H4 (cell line): ENCODE results near the gene NADK2. TPM values are rescaled to one million over a fixed set of nuclear protein-coding genes. Genes with fewer than 3 reads are reported as not detected.

ENCODE experiments used
- DNase-seq: peaks from one replicate; pipeline ENCODE4 v3.0.0-alpha.2; 2015; ENCODE audit warnings: low spot score
- total RNA-seq: library from RNA; depleted of rRNA; stranded (reverse); fragments of >200 nt; shearing (Covaris generic); gene quantifications from 2 replicates; pipeline ENCODE4 v1.2.3, GENCODE V29; 2014

NADK2 gene
- total RNA-seq, 1 experiment from 2014 or later = 30.4 TPM

DNA sequence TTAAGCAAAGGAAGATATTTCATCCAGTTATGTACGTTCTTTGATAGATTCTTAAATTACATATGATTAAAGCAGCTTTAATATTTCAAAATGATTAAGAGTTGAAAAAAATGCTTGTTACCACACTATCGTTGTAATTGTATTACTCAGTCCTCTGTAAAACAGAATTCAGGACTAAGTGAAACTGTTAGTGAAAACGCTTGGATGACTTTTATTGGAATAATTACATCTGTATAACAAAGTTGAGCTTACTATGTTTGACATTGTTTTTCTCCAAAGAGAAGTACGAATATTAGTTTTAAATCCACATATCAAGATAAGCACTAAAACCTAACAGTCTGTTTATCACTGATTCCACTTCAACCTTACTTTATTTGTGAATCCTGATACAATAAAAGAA, 8.7 kb upstream of the NADK2 start:
- DNase-seq = no peak

DNA sequence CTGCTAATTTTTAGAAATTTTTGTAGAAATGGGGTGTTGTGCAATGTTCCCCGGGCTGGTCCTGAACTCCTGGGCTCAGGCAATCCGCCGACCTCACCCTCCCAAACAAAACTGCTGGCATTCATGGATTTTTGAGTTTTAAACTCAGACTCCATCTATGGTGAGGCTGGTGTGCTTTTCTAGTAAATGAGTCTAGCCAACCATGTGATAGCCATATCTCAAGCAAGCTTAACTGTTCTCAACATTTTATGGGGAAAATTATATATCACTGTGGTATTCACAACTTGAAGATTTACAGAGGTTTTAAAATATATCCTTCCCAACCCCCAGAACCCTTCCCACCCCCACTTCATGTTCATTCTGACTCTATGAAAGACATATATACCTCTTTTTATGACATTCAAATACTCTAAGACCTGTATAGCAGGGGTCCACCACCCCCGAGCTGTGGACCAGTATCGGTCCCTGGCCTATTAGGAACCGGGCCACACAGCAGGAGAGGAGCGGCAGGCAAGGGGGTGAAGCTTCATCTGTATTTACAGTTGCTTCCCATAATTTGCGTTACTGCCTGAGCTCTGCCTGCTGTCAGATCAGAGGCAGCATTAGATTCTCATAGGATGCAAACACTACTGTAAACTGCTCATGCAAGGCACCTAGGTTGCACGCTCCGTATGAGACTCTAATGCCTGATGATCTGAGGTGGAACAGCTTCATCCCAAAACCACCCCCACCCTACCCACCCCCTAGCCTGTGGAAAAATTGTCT, 4.5 kb upstream of the NADK2 start:
- no peak for DNase-seq

DNA sequence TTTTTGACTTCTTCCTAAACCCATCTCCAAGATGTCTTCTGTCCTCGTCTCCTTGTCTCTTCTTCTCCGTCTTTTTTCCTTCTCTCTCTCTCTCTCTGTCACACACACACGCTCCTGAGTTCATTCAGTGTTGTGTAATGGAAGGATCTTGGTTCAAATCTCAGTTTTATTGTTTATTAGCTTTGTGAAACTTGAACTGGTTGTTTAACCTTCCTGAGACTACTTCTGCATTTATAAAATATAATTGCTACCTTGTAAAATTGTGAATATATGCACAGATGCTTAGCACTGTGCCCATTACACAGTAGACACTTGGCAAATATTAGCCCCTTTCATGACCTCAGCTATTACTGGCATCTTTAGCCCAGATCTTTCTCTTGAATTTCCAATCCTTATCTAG, 2.4 kb upstream of the NADK2 start:
- no peak for DNase-seq

DNA sequence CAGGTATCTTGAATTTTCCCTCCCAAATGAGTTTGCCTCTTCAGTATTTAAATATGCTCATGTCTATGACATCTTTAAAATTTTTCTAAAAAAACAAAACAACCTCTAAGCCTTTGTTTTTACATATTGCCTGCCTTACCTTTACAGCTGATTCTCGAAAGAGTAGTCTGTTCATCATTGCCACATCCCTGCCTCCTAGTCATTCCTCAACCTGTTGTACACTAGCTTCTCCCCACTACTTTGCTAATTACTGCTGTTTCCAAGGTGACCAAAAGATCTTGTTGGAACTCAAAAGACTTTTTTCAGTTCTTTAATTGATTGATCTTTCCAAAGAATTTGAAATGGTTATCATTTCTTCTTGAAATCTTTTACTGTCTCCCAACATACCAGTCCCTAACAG, 1.9 kb upstream of the NADK2 start:
- no peak for DNase-seq

DNA sequence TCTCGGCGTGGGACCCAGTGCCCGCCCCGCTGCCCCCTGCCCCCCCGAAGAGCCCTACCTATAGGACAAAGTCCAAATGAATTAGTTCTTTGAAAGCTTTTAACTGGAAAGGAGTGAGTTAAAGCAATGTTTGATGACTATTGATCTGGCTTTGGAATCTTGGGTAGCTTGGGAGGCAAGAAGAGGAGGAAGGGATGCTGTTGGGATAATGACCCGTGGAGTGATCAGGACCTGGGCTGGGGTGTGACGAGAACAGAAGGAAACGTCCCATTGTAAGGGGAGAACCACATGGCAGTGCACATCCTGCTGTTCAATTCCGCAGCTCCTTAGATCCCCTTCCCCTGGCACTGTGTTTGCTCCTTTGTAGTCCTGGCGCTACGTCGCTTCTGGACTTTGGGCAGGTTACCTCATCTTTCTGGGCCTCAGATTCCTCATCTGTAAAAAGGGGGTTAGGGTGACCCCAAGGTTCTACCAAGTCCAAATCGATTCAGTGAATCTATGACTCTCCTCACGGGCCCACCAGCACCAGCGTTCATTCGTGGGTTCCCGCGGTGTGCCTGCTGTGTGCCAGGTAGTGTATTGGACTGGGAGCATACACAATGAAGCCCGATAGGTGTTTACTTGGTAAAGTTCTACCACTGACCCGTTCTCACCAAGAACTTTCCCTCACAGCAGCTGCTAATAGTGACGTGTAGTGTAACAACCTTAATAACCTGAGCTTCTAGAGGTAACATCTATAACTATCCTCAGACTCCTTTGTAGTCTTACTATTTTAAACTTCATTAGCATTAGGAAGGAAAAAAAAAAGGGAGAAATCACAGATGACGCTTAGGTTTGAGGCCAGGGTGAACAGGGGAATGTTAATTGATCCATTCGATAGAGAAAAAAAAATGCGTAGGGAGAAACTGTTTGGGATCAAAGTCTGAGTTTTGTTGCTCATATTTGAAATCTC, 1.1 kb upstream of the NADK2 start:
- DNase-seq = no peak

DNA sequence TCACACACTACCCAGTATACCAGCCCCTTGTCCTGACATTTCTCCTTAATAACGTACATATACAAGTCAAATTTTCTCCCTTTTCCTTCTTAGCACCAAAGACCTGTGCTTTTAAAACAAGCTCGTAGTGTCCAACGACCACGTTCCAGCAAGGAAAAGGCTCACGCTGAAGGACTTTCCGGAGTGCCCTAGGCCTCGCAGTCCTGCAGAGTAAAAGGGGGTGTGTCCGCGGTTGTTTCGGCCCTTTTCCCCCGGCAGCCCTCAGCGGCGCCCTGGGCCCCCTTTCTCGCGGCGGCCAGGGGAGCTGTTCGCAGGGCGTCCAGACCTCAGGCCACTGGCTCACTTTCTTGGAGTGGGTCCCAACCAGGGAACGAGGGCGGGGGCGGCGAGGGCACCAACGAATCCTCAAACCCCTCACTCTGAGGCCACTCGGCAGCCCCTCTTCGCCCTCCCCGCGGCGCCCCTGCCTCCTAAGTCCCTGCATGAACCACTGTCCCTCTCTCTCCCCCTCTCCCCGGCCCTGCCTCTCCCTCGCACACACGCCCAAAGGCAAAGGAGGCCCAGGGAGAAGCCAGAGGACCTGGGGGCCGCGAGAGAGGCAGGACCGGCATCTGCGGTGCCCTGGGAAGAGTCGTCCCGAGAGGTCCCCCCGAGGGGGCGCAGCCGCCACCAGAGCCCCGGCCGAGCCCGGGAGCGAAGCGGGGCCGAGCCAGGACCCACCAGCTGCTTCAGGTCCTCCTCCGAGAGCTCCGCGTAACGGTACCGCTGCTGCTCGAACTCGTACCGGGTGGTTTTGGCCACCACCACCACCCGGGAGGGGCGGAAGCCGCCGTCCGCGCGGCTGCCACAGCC, 720 bp downstream of the NADK2 start:
- DNase-seq = peak; percentile 48

DNA sequence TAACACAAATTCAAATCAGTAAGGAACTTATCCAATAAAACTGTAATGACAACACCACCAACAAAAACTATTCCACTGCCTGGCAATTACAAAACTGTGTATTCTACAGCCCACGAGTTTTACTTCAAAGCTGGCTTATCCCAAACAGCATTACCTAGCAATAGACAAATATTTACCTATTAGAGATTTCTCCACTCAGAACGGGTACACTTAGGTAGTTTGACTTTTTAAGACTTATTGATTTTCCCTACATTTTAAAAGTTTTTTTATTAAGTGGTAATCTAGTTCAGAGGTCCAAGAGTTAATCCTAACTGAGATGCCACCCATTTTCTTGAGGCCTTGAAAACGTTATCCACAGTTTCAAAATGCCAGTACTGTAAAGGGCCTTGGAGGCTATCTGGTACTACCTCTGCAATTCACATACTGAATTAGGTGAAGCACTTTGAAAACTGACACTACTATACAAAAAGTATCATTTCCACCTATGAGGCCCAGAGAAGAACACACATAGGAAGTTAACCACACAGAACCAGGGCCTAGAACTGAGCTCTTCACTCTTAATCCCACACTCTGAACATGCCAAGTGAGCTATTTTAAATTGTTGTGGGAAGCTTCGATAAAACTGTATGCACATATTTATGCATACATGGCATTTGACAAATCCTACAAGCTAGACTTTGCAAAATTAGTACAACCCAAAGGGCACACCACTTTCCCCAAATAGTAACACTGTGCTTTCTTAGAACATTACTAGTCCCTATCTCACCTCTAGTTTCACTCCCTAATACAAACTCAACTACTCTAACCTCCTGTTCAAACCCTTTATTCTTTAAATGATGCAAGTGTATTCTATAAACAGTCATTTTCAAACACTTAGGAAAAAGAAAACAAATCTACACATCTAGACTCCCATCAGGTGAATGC, 2.1 kb downstream of the NADK2 start:
- no peak for DNase-seq

DNA sequence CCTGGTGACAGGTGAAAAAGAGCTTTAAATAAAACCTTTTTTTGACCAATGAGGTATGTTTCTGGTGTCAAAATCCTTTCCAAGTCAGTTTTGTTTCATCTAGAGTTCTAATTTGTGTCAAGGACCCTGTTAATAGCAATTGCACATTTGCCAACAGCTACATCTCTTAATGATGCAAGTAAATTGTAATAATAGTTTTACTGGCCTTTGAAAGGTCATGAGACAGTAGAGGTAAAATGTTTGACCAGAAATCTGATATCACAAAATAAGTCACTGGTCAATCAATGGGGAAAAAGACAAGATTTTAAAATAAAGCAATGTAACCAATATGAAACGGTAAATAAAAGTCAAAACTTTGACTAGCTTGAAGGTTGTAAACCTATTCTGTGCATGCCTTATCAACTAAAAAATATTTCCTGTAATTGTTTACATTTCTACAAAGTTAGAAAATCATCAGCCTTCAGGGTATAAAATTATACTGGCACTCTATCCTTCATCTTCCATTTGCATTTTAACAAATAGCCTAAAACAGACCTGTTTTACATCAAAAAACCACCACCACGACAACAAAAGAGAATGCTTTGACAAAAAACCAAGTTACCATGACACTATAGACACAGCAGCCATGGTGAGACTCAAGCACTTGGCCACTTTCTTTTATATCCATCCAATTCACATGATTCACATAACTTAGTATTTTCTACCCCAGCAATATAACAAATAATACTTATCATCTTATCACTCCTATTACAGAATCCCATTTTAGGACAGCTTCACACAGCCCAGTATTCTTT, 3.0 kb downstream of the NADK2 start:
- no peak for DNase-seq

DNA sequence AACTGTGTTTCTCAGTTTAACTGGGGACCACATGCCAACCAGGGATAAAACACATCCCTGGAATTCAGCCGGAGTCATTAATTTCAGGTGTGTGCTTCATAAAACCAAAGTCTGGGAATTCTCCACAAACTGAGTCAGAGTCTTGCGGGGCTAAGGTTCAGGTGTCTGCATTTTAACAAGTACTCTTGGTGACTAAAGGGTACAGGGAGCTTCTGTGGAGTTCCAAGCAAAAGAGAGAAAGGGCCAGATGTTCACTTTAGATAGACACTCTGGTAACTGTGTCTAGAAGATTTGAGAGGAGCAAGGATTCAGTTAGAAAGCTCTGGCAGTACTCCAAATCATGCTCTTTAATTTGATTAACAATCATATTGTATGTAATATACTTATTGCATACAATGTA, 4.0 kb downstream of the NADK2 start:
- DNase-seq = no peak

DNA sequence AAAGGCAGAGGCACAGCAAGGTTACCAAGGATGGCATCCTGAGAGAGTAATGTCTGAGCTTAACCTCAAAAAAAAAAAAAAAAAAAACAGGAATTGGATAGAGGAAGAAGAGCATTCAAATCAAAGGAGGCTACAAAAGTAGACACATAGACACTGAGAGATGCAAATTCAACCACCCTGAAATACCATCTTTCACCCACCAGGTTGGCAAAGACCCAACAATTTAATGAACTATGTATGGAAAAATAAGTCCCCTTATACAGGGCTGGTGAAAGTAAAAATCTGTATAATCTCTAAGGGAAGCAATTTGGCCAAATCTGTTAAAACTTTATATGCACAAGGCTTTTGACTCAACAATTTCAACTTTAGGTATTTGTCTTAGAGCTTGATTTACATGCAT, 4.9 kb downstream of the NADK2 start:
- DNase-seq = no peak

DNA sequence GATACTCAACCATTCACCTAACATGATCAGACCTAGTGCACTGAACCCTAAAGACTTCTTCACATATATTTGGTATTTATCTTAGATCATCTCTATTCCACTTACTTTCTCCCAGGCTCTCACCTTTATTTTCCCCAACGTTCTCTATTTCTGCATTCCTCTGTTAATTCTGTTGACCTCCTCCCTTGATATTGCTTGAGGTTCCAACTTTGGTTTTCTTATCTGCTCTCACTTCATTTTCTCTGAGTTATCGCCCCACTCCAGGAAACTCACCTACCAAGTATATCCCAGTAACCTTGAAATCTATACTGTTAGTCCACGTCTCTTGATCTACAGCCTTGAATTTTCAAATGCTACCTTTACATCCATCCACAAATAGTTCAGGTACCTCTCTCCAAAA, 9.2 kb downstream of the NADK2 start:
- no peak for DNase-seq

DNA sequence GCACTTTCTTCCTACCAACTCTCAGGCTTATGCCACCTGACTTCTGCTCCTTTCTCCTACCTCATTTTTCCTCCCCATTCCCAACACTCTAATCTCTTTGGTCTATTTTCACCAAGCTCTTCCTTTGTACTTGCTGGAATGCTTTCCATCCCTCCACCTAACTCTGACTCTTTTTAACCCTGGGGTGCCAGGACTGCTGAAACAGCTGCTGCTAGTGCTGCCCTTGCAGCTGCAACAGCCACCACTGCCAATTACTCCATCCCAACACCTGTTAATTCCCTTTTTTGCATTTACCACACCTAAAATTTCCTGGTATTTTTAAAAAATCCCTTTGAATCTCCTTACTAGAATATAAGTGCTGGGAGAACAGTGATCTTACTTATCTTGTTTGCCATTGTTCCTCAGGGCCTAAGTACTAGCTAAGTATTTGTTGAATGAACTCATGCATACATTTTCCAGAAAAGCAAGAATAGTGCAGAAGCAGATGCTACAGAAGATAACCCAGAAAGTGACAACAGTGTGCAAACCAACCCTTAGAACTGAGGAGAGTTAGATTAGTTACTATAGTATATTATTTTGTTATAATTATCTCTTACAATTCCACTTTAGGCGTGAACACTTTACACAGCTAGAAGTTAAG, 11.5 kb downstream of the NADK2 start:
- no peak for DNase-seq

DNA sequence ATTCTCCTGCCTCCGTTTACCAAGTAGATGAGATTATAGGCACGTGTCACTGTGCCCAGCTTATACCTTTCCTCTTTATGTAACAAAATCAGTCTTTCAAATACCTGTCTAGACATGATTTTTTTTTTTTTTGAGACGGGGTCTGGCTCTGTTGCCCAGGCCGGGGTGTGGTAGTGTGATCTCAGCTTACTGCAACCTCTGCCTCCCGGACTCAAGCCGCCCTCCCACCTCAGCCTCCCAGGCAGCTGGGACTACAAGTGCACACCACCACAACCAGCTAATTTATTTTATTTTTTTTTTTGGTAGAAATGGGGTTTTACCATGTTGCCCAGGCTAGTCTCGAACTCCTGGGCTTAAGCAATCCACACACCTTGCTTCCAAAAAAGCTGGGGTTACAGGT, 13.2 kb downstream of the NADK2 start:
- no peak for DNase-seq

DNA sequence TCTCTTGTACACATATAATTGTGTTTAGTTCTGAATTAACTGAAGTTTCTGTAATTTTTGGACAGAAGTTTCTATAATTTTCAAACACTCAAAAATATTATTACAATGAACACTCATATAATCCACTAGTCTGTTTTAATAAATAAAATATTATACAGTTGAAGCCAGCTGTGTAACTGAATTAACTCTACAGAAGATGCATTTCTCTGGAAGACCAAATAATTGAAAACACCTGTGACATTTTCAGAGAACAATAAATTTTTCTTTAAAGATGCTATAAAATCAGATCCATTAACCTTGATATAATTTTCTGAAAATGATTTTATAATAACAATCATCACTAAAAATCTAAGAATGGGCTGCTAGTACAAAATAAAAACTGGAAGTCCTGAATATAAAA, 14.7 kb downstream of the NADK2 start:
- DNase-seq = no peak

DNA sequence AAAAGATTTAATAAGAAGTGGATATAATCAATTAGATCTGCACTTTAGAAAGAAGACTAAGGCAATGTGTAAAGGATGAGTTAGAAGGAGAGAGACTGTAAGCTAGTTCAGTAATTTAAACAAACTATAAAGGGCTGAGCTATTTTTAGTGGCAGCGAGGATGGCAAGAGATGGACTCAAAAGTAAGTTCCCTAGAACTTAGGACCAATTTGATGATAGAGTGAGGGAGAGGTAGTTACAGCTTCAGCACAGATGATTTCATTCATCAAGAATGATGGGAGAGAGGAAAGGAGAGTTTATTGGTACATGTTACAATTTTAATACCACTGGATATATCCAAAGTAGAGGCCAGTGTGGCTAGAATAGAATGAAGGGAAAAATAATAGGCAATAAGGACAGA, 19.1 kb downstream of the NADK2 start:
- no peak for DNase-seq

DNA sequence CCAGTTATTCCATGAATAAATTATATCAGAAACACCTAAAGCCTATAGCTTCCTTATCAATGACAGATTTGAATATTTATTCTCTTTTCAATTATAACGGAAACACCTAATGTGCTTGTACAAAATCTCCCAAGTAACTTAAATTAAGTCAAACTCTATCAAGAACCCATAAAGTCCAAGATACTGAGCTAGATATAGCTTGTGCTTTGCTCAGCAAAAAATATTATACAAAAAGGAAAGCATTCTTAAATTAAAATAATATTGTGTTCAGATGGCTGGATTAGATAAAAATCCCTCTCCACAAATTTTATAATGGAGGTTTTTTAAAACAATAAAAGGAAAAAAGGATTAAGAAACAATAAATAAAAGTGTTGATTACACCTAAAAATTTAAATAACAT, 23.7 kb downstream of the NADK2 start:
- no peak for DNase-seq

DNA sequence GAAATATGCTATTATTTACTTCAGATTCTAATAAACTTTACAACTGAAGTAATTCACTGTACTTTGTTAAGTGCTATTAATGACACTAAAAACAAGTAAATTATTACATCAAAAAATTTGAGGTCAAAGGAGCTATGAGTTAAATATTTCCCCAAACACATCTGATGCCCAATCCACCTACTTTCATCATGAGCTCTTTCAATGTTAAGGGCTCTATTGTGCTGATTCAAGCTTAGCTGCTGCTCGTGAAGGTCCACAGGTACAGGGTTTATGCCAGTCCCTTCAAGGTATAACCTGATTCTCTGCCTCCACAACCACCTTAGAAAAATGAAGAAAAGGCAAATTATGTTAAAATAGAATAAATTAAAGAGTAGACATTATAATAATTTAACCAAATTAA, 24.2 kb downstream of the NADK2 start:
- no peak for DNase-seq

DNA sequence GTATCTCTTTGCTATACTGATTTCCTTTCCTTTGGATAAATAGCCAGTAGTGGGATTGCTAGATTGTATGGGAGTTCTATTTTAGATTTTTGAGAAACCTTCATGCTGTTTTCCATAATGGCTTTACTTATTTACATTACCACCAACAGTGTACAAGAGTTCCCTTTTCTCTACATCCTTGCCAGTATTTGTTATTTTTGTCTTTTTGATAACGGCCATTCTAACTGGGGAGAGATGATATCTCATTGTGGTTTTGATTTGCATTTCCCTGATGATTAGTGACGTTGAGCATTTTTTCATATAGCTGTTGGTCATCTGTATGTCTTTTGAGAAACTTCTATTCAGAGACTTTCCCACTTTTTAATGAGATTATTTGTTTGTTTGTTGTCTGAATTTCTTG, 25.8 kb downstream of the NADK2 start:
- no peak for DNase-seq

DNA sequence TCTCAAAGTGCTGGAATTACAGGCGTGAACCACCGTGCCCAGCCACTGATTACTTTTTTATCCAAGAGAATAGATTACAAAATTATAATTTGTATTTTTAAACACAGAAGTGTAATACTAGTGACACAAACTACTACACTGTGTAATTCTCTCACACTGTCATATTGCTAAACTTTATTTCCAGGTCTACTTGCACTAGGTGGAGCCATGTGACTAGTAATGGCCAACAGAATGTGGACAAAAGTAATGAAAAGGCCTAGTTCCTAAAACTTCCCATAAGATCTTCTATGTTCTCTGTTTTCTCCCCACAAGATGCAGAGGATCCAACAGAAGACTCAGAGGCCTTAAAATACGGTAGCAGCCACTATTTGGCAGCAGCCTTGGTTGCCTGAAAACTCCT, 27.3 kb downstream of the NADK2 start:
- no peak for DNase-seq

DNA sequence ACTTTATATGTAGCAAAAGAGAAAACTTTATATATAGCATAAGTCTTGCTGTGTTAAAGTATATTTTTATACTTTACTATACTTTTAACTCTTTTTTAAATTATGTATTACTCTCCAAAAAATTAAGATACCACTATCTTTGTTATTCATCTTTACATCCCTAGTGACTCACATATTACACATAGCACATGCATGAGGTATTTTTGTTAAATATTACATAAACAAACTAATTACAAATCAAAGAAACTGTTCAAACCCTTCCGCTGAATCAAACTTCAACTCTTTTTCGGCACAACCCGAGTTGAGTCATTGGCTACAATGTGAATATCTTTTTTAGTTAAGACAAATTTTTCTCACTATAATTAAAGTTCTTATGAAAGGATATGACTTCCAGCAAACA, 32.1 kb downstream of the NADK2 start:
- DNase-seq = no peak
